ENCODE results near the gene RAB27A. TPM values are rescaled to one million over a fixed set of nuclear protein-coding genes. Genes with fewer than 3 reads are reported as not detected.

The RAB27A gene
- 8.3 to 12.2 TPM (median 12.0 TPM) in 5 replicates for total RNA-seq (2022; extraction: Qiagen RNA extraction)

GRCh38 chr15:55289746-55290527, at the start of gene RAB27A:
RAB27A (minus strand) TSS chr15:55289813; CDS start chr15:55234934, 54,879 bp downstream.

DNA sequence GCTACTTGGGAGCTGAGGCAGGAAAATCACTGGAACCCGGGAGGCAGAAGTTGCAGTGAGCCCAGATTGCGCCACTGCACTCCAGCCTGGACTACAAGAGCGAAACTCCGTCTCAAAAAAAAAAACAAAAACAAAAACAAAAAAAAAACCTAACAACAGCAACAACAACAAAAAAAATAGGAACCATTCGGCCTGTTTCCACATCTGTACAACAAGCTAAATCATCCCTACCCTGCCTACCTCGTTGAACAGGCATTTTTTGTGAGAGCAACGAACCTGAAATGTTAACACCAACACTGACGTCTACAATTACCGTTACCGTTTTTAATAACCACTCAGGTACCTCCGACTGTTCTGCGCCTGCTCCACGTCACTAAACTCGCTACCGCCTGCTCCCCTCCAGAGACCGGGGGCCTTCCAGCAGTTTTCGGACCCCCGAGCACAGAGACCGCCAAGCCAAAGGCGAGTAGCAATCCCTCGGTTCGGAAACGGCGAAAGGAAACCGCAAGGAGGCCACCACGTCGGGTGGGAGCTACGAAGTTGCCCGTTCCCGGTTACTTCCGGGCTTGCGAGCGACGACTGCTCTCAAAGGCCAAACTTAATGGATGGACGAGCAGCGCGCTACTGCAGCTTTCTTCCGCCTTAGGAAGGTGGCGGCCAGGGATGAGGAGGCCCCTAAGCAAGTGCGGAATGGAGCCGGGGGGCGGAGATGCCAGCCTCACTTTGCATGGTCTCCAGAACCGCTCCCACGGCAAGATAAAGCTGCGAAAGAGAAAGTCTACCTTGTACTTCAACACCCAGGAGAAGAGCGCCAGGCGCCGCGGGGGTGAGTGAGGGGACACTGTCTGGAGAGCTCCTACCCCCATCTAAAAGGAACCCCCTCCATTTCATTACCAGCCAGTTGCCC, 29.2 kb upstream of the RAB27A start, which contains the start of the genes PIGB and PIGBOS1:
PIGB (plus strand) TSS at position 635 of the 907 bp plus-strand sequence; CDS start at position 664, 29 bp downstream.
PIGBOS1 (minus strand) TSS at position 536 of the 907 bp plus-strand sequence. CDS start 1,331 bp downstream, outside the sequence.

GRCh38 chr15:55196458-55197361, 92.9 kb downstream of the RAB27A start, which contains the start of gene RSL24D1:
RSL24D1 (minus strand) TSS chr15:55196941; CDS start chr15:55196890, 51 bp downstream.

Other genes starting within 250 kb of the RAB27A start
- 95.5 to 119 TPM (median 98.6 TPM) in 5 replicates for gene RSL24D1, start 92.9 kb downstream of the RAB27A start, total RNA-seq (2022; extraction: Qiagen RNA extraction)
- gene PIGBOS1, start 29.3 kb upstream of the RAB27A start, total RNA-seq (2022; extraction: Qiagen RNA extraction) = 22.7 to 29.3 TPM (median 27.0 TPM) in 5 replicates
- gene PIGB, start 29.4 kb upstream of the RAB27A start, total RNA-seq (2022; extraction: Qiagen RNA extraction) = 12.0 to 14.4 TPM (median 12.2 TPM) in 5 replicates
- 34.0 to 41.3 TPM (median 36.5 TPM) in 5 replicates for gene CCPG1, start 118.5 kb upstream of the RAB27A start, total RNA-seq (2022; extraction: Qiagen RNA extraction)
- 4.3 to 4.8 TPM (median 4.6 TPM) in 5 replicates for gene PIERCE2, start 118.7 kb upstream of the RAB27A start, total RNA-seq (2022; extraction: Qiagen RNA extraction)
- 7.6 to 11.0 TPM (median 9.5 TPM) in 5 replicates for gene DNAAF4, start 218.4 kb upstream of the RAB27A start, total RNA-seq (2022; extraction: Qiagen RNA extraction)